ENCODE data around the gene MOB3A. TPM values are rescaled to one million over a fixed set of nuclear protein-coding genes. Genes with fewer than 3 reads are reported as not detected.

The MOB3A gene
- total RNA-seq = 100 to 1,000 TPM; 200 to 202 TPM

GRCh38 chr19:2096034-2096479 is at the start of gene MOB3A:
TSS of gene MOB3A (minus strand) at chr19:2096326. CDS start at chr19:2078560, 17,766 bp downstream.
- peak within 1 kb of the TSS; percentile 90 for H3K27ac Mint-ChIP-seq
- ATAC-seq = peak; percentile 60
- CTCF ChIA-PET = interaction anchor here (1.0 to 4.8 kb wide), 7 partner anchors 9 to 166 kb away, joined by 3 to 50 read pairs (median 3); no protein-coding TSS in a partner anchor
- peaks cover 35% of the 10 kb centered on the region for H3K4me1 Mint-ChIP-seq
- H3K9me3 Mint-ChIP-seq (ENCODE audit: low read depth) = no peaks in the 10 kb centered on the region
- no peaks in the 10 kb centered on the region for H3K27me3 Mint-ChIP-seq
- H3K36me3 Mint-ChIP-seq = peaks cover 28% of the 10 kb centered on the region
- DNase-seq = peak; percentile 91
- H3K4me3 Mint-ChIP-seq = peak within 1 kb of the TSS; percentile 96

- no peak for DNase-seq
- CTCF ChIA-PET = interaction anchor here (1.0 kb wide), 2 partner anchors 116 kb away, joined by 3 read pairs; no protein-coding TSS in a partner anchor
- Mint-ChIP-seq H3K27me3 (no peaks in the 10 kb centered on the region), H3K9me3 (ENCODE audit: low read depth) (no peaks in the 10 kb centered on the region), H3K27ac (no peak overlapping the region), H3K4me1 (peaks cover 46% of the 10 kb centered on the region), H3K4me3 (no peak overlapping the region), H3K36me3 (peaks cover 13% of the 10 kb centered on the region)
- ATAC-seq = no peak
Measured at GRCh38 chr19:2145831-2146241, 49.7 kb upstream of the MOB3A start.

GRCh38 chr19:2144190-2144589 is 48.1 kb upstream of the MOB3A start:
- ATAC-seq (no peak), DNase-seq (no peak)
- peaks cover 19% of the 10 kb centered on the region for H3K36me3 Mint-ChIP-seq
- H3K4me3 Mint-ChIP-seq = no peak overlapping the region
- H3K27ac Mint-ChIP-seq = no peak overlapping the region
- H3K9me3 Mint-ChIP-seq (ENCODE audit: low read depth) = no peaks in the 10 kb centered on the region
- CTCF ChIA-PET = interaction anchor here (1.0 kb wide), 1 partner anchor 11 kb away, joined by 3 read pairs; no protein-coding TSS in a partner anchor
- peaks cover 33% of the 10 kb centered on the region for H3K4me1 Mint-ChIP-seq
- H3K27me3 Mint-ChIP-seq = no peaks in the 10 kb centered on the region

- CTCF ChIA-PET = interaction anchor here (1.3 kb wide), 1 partner anchor 14 kb away, joined by 4 read pairs; no protein-coding TSS in a partner anchor
- Mint-ChIP-seq H3K27me3 (no peaks in the 10 kb centered on the region), H3K4me3 (no peak overlapping the region), H3K36me3 (peaks cover 20% of the 10 kb centered on the region), H3K9me3 (ENCODE audit: low read depth) (no peaks in the 10 kb centered on the region), H3K4me1 (peaks cover 15% of the 10 kb centered on the region), H3K27ac (no peak overlapping the region)
- ATAC-seq (no peak), DNase-seq (no peak)
Measured at GRCh38 chr19:2142173-2142829, 46.2 kb upstream of the MOB3A start.

GRCh38 chr19:2140138-2140569 is 44.0 kb upstream of the MOB3A start:
- Mint-ChIP-seq H3K4me3 (no peak overlapping the region), H3K4me1 (peaks cover 5% of the 10 kb centered on the region), H3K9me3 (ENCODE audit: low read depth) (no peaks in the 10 kb centered on the region), H3K36me3 (peaks cover 20% of the 10 kb centered on the region), H3K27ac (no peak overlapping the region), H3K27me3 (no peaks in the 10 kb centered on the region)
- DNase-seq (no peak), ATAC-seq (no peak)
- CTCF ChIA-PET = interaction anchor here (0.7 to 1.2 kb wide), 2 partner anchors 16 to 614 kb away, joined by 3 read pairs; no protein-coding TSS in a partner anchor

GRCh38 chr19:2139385-2140137 is 43.4 kb upstream of the MOB3A start:
- peaks cover 20% of the 10 kb centered on the region for H3K36me3 Mint-ChIP-seq
- H3K9me3 Mint-ChIP-seq (ENCODE audit: low read depth) = no peaks in the 10 kb centered on the region
- H3K27me3 Mint-ChIP-seq = no peaks in the 10 kb centered on the region
- DNase-seq (no peak), ATAC-seq (no peak)
- H3K4me1 Mint-ChIP-seq = peaks cover 2% of the 10 kb centered on the region
- no peak overlapping the region for H3K27ac Mint-ChIP-seq
- no peak overlapping the region for H3K4me3 Mint-ChIP-seq
- CTCF ChIA-PET = no interaction called here

- CTCF ChIA-PET = interaction anchor here (2.1 kb wide), 1 partner anchor 12 kb away, joined by 5 read pairs; no protein-coding TSS in a partner anchor
- Mint-ChIP-seq H3K36me3 (peaks cover 20% of the 10 kb centered on the region), H3K9me3 (ENCODE audit: low read depth) (no peaks in the 10 kb centered on the region), H3K4me1 (peaks cover 2% of the 10 kb centered on the region), H3K4me3 (no peak overlapping the region), H3K27ac (no peak overlapping the region), H3K27me3 (no peaks in the 10 kb centered on the region)
- no peak for DNase-seq
- no peak for ATAC-seq
Measured at GRCh38 chr19:2138061-2138728, 42.1 kb upstream of the MOB3A start.

GRCh38 chr19:2136796-2137195 is 40.7 kb upstream of the MOB3A start:
- Mint-ChIP-seq H3K27me3 (no peaks in the 10 kb centered on the region), H3K9me3 (ENCODE audit: low read depth) (no peaks in the 10 kb centered on the region), H3K4me3 (no peak overlapping the region), H3K36me3 (peaks cover 30% of the 10 kb centered on the region), H3K27ac (no peak overlapping the region), H3K4me1 (peaks cover 2% of the 10 kb centered on the region)
- no peak for ATAC-seq
- DNase-seq = no peak
- CTCF ChIA-PET = interaction anchor here (2.1 kb wide), 1 partner anchor 13 kb away, joined by 5 read pairs; no protein-coding TSS in a partner anchor

GRCh38 chr19:2135474-2136402 is 39.6 kb upstream of the MOB3A start:
- Mint-ChIP-seq H3K27me3 (no peaks in the 10 kb centered on the region), H3K9me3 (ENCODE audit: low read depth) (no peaks in the 10 kb centered on the region), H3K4me3 (no peak overlapping the region), H3K36me3 (peaks cover 29% of the 10 kb centered on the region), H3K4me1 (no peaks in the 10 kb centered on the region), H3K27ac (no peak overlapping the region)
- DNase-seq = no peak
- no peak for ATAC-seq
- CTCF ChIA-PET = no interaction called here

GRCh38 chr19:2132731-2133490 is 36.8 kb upstream of the MOB3A start:
- DNase-seq (no peak), ATAC-seq (no peak)
- Mint-ChIP-seq H3K36me3 (peaks cover 32% of the 10 kb centered on the region), H3K4me3 (no peak overlapping the region), H3K9me3 (ENCODE audit: low read depth) (no peaks in the 10 kb centered on the region), H3K27ac (no peak overlapping the region), H3K4me1 (no peaks in the 10 kb centered on the region), H3K27me3 (no peaks in the 10 kb centered on the region)
- CTCF ChIA-PET = interaction anchor here (0.7 to 1.5 kb wide), 3 partner anchors 7 to 23 kb away, joined by 3 to 4 read pairs (median 3); no protein-coding TSS in a partner anchor

- no peaks in the 10 kb centered on the region for H3K9me3 Mint-ChIP-seq (ENCODE audit: low read depth)
- ATAC-seq (no peak), DNase-seq (no peak)
- H3K4me3 Mint-ChIP-seq = no peak overlapping the region
- H3K4me1 Mint-ChIP-seq = no peaks in the 10 kb centered on the region
- no peaks in the 10 kb centered on the region for H3K27me3 Mint-ChIP-seq
- no peak overlapping the region for H3K27ac Mint-ChIP-seq
- peaks cover 28% of the 10 kb centered on the region for H3K36me3 Mint-ChIP-seq
- CTCF ChIA-PET = no interaction called here
Measured at GRCh38 chr19:2132191-2132590, 36.1 kb upstream of the MOB3A start.
